Esophagus muscularis mucosa (tissue), 3 donors: ENCODE results near the gene NOL8.

Source experiments
- EP300 ChIP-seq: sonication (generic); formaldehyde crosslinking; IDR thresholded peaks from one replicate; pipeline ENCODE4 v1.6.1; 2017; ENCODE audit warnings: antibody characterized with exemption
- TF ChIP-seq, protein P1 (sequence below), 3 experiments: fragments of 200-600 bp in 2 of 3; fragments of 450-650 bp in 1 of 3; sonication (generic) in 2 of 3; IDR thresholded peaks; one replicate each; pipeline ENCODE4 v1.5.1; 2017 to 2019; ENCODE audit warnings: antibody characterized with exemption in 3 of 3, mild to moderate bottlenecking in 2 of 3, moderate library complexity in 1 of 3

GRCh38 chr9:92341578-92341977, 16.4 kb upstream of the NOL8 start:
- no peak for TF ChIP-seq EP300
- TF ChIP-seq, protein P1, sequence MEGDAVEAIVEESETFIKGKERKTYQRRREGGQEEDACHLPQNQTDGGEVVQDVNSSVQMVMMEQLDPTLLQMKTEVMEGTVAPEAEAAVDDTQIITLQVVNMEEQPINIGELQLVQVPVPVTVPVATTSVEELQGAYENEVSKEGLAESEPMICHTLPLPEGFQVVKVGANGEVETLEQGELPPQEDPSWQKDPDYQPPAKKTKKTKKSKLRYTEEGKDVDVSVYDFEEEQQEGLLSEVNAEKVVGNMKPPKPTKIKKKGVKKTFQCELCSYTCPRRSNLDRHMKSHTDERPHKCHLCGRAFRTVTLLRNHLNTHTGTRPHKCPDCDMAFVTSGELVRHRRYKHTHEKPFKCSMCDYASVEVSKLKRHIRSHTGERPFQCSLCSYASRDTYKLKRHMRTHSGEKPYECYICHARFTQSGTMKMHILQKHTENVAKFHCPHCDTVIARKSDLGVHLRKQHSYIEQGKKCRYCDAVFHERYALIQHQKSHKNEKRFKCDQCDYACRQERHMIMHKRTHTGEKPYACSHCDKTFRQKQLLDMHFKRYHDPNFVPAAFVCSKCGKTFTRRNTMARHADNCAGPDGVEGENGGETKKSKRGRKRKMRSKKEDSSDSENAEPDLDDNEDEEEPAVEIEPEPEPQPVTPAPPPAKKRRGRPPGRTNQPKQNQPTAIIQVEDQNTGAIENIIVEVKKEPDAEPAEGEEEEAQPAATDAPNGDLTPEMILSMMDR (IDR thresholded peaks at IDR 0.05): no peak
